Ovary (tissue), 9 donors: ENCODE measurements around the gene NVL. TPM values are rescaled to one million over a fixed set of nuclear protein-coding genes. Genes with fewer than 3 reads are reported as not detected.

ENCODE experiments used
- DNase-seq, 5 donors: peaks; one replicate each; pipeline ENCODE4 v3.0.0-alpha.2; 2019 to 2020
- H3K27ac ChIP-seq, 2 donors: fragments of 200-600 bp; one replicate each; pipeline versions ENCODE4 v1.5.1 to v1.8.0; 2019 to 2022
- H3K27me3 ChIP-seq: fragments of 200-600 bp; one replicate; pipeline ENCODE4 v1.8.0; 2022
- H3K36me3 ChIP-seq: fragments of 200-600 bp; sonication (generic); one replicate; pipeline ENCODE4 v1.5.1; 2019
- H3K4me1 ChIP-seq: one replicate; pipeline ENCODE4 v1.8.1; 2013; ENCODE audit warnings: mild to moderate bottlenecking, moderate library complexity; ENCODE audit not compliant: insufficient read depth
- H3K4me3 ChIP-seq: fragments of 200-600 bp; sonication (generic); one replicate; pipeline ENCODE4 v1.5.1; 2017
- H3K9me3 ChIP-seq, 2 donors: fragments of 200-600 bp in 1 of 2; sonication (generic) in 1 of 2; one replicate each; pipeline versions ENCODE4 v1.5.1 to v1.8.1; 2013 to 2019; ENCODE audit warnings: mild to moderate bottlenecking in 1 of 2, moderate library complexity in 1 of 2
- EP300 ChIP-seq: sonication (generic); formaldehyde crosslinking; IDR thresholded peaks from one replicate; pipeline ENCODE4 v1.6.1; 2017; ENCODE audit warnings: antibody characterized with exemption
- POLR2A ChIP-seq: fragments of 450-650 bp; IDR thresholded peaks from one replicate; pipeline ENCODE4 v1.6.1; 2017; ENCODE audit warnings: antibody characterized with exemption, mild to moderate bottlenecking, moderate library complexity
- whole genome bisulfite sequencing, 3 donors: extraction: QIAGEN DNeasy Blood & Tissue Kit in 1 of 3; methylation state at CpG; one replicate each; pipeline versions ENCODE4 v1.1.5 to v1.1.7; 2013 to 2017; 5-methylcytosine and 5-hydroxymethylcytosine counted together
- intact Hi-C, 4 donors: fragments of 100-400 bp; cut with DNase I; formaldehyde crosslinking; loops; one replicate each; pipeline versions ENCODE4 v1.11.0 to v1.15.1; 2022 to 2023
- polyA plus RNA-seq, 2 donors: library from polyadenylated mRNA; stranded (reverse); fragments of 200-250 nt in 1 of 2; fragments of 350-450 nt in 1 of 2; fragmentation: Illumina TruSeq in 1 of 2; extraction: RNeasy Lipid Tissue Mini Kit (QIAGEN cat#74804) in 1 of 2; gene quantifications; one replicate each; pipeline ENCODE4 v1.2.3, GENCODE V29; 2013 to 2014
- total RNA-seq, 7 donors: library from RNA; depleted of rRNA in 2 of 7; stranded (reverse); fragments of >200 nt in 2 of 7; fragmentation: NEBNext Ultra II Directional in 3 of 7; extraction: Animal tissue kit (Norgen Biotek cat#: 25700) in 3 of 7; gene quantifications; one replicate each; pipeline versions ENCODE4 v1.1.0 to v1.2.4, GENCODE V29; 2016 to 2023
- TF ChIP-seq, protein P1 (sequence below), 3 donors: fragments of 450-650 bp in 2 of 3; fragments of 200-600 bp in 1 of 3; IDR thresholded peaks; one replicate each; pipeline versions ENCODE4 v1.5.1 to v1.8.0; 2016 to 2022; ENCODE audit warnings: antibody characterized with exemption in 3 of 3, mild to moderate bottlenecking in 1 of 3
- donor health status: DM: no; HTN: no; CAD: no; lungs with moderate emphysema.
- donor health status: DM: no; HTN: no; CAD: no.
- donor health status: Bipolar disorder and iron deficiency.
- donor health status: DM: yes; HTN: yes; CAD: no.
- donor health status: DM: no; HTN: no; CAD: no.
- donor health status: DM: yes; HTN: yes; CAD: no.

Gene NVL
- total and polyA plus RNA-seq, 9 donors: 15.4 to 31.9 (median 23.4) TPM

DNA sequence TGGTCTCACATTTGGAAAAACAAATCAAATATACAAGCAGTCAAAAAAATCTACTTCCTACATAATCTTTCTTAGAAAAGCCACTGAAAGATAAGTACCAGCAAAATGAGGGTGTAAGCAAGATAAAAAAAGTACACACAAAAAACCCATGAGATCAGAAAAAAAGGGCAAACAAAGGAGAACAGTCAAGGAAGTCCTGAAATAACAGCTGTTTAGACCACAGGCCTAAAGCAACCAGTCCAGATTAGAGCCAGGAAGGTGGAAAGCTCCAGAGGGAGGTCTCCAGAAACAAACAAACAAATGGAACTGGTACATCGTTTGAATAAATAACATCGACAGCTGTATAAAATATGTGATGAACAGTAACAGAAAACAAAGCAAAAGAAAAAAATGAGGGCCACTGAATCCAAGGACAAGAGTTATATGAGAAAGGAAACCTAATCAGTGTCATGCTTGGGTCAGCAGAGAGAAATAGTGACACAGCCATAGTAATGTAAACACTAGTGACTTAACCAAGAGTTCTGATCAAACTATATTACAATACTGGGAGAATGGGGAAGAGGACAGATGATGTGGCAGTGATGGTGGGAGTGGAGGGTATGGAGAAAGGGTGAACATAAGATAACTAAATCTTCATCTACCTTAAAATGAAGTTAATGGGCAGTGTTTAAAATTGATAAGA, 67.5 kb downstream of the NVL start:
- no peak for DNase-seq
- no peak overlapping the region for H3K4me3 ChIP-seq
- intact Hi-C loops: no loop called here
- no peaks in the 10 kb centered on the region for H3K9me3 ChIP-seq
- TF ChIP-seq, protein P1, sequence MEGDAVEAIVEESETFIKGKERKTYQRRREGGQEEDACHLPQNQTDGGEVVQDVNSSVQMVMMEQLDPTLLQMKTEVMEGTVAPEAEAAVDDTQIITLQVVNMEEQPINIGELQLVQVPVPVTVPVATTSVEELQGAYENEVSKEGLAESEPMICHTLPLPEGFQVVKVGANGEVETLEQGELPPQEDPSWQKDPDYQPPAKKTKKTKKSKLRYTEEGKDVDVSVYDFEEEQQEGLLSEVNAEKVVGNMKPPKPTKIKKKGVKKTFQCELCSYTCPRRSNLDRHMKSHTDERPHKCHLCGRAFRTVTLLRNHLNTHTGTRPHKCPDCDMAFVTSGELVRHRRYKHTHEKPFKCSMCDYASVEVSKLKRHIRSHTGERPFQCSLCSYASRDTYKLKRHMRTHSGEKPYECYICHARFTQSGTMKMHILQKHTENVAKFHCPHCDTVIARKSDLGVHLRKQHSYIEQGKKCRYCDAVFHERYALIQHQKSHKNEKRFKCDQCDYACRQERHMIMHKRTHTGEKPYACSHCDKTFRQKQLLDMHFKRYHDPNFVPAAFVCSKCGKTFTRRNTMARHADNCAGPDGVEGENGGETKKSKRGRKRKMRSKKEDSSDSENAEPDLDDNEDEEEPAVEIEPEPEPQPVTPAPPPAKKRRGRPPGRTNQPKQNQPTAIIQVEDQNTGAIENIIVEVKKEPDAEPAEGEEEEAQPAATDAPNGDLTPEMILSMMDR (IDR thresholded peaks at IDR 0.05): no peak
- no peak for TF ChIP-seq EP300
- H3K36me3 ChIP-seq: no peaks in the 10 kb centered on the region
- H3K4me1 ChIP-seq: no peaks in the 10 kb centered on the region
- H3K27ac ChIP-seq: no peak overlapping the region
- no peaks in the 10 kb centered on the region for H3K27me3 ChIP-seq
- 52 to 78% (median 55%) methylated on average over 2 of the region's 2 CpGs for WGBS, 3 donors

DNA sequence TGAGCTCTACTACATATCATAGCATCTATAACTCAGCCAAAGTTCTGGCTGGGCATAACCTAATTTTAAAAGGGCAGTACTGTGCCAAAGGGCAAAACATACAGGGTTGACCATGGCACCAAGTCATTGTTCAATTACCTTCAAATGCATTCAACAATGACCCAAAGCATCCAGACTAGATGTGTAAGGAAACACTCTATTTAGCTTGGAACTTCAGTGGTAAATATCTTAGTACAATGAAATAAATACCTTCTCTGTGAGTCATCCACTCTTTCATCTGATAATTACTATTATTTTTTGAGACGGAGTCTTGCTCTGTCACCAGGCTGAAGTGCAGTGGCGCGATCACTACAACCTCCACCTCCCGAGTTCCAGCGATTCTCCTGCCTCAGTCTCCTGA, 70.0 kb downstream of the NVL start:
- DNase-seq: no peak
- Histone ChIP-seq H3K4me3 (no peak overlapping the region), H3K9me3 (no peaks in the 10 kb centered on the region), H3K4me1 (no peaks in the 10 kb centered on the region), H3K36me3 (no peaks in the 10 kb centered on the region), H3K27me3 (no peaks in the 10 kb centered on the region), H3K27ac (no peak overlapping the region)
- TF ChIP-seq, protein P1 (IDR thresholded peaks at IDR 0.05): no peak
- TF ChIP-seq POLR2A (no peak), EP300 (no peak)
- intact Hi-C loops: no loop called here
- WGBS, 3 donors: 91 to 96% (median 94%) methylated on average over 5 of the region's 5 CpGs

DNA sequence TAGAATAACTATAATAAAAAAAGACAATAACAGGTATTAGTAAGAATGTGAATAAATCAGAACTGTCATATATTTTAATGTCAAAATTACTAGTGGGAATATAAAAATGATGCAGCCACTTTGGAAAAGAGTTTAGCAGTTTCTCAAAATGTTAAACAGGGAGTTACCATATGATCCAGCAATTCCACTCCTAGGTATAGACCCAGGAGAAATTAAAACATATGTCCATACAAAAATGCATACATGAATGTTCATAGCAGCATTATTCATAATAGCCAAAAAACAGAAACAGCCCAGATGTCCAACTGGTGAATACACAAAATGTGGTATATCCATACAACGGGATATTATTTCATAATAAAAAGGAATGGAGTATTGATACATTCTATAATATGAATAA, 71.6 kb downstream of the NVL start:
- no peak for DNase-seq
- WGBS, 3 donors: 95 to 100% (median 98%) methylated on average over 1 of the region's 1 CpG
- intact Hi-C loops: no loop called here
- Histone ChIP-seq H3K36me3 (no peaks in the 10 kb centered on the region), H3K27me3 (no peaks in the 10 kb centered on the region), H3K27ac (no peak overlapping the region), H3K4me3 (no peak overlapping the region), H3K4me1 (no peaks in the 10 kb centered on the region), H3K9me3 (no peaks in the 10 kb centered on the region)
- TF ChIP-seq, protein P1 (IDR thresholded peaks at IDR 0.05): no peak
- TF ChIP-seq POLR2A (no peak), EP300 (no peak)

DNA sequence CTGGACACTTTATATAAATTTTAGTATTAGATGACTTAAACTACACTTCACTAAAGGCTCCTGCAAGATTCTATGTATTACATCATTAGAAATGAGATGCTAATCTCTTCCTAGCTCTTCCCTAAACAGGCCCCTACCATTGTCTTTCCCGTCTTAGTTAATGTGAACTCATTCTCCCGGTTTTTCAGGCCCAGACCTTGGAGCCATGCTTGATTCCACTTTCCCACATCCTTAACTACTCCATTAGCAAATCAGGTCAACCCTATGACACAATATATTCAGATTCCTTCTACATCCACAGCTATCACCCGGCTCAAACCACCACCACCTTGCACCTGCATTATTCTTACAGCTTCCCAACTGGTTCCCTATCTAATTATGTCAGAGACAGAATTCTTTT, 73.3 kb downstream of the NVL start:
- no peaks in the 10 kb centered on the region for H3K9me3 ChIP-seq
- WGBS, 3 donors: 74 to 79% (median 78%) methylated on average over 3 of the region's 3 CpGs
- intact Hi-C loops: no loop called here
- H3K27ac ChIP-seq: no peak overlapping the region
- no peaks in the 10 kb centered on the region for H3K27me3 ChIP-seq
- no peaks in the 10 kb centered on the region for H3K4me1 ChIP-seq
- no peak for TF ChIP-seq EP300
- no peak for TF ChIP-seq POLR2A
- TF ChIP-seq, protein P1 (IDR thresholded peaks at IDR 0.05): no peak
- DNase-seq: no peak
- no peaks in the 10 kb centered on the region for H3K36me3 ChIP-seq
- H3K4me3 ChIP-seq: no peak overlapping the region
